LNCAP (cell line): ENCODE results near the gene LRRC14B.

Source experiments
- TF ChIP-seq, protein P1 (sequence below): fragments of 450-650 bp; IDR thresholded peaks from 2 replicates; pipeline ENCODE4 v1.5.1; 2017; ENCODE audit warnings: mild to moderate bottlenecking

Gene LRRC14B

DNA sequence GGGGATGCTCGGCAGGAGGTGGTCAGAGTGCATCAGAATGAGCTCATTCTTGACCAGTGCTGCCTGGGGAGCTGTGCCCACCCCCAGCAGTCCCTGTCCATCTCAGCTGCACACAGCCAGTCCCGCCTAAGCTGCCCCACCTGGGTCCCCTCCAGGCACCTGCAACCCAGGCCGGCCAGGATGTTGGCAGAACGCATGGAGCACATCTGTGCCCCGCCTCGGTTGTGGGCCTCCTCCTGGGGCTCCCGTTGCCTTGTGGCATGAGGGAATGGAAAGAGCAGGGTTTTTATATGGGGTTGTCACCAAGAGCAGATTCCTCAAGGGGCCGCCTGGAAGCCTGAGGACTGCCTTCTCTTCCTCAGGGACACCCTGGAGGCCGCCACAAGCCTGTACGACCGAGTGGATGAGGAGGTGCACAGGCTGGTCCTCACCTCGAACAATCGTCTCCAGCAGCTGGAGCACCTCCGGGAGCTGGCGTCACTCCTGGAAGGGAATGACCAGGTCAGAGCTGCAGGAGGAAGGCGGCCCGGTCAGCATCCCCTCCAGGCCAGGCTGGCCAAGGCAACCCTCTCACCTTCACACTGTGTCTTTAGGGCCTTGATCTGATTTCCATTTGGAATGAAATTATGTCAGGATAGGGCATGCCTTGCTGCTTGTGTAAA lies 34.8 kb upstream of the LRRC14B start:
- TF ChIP-seq, protein P1, sequence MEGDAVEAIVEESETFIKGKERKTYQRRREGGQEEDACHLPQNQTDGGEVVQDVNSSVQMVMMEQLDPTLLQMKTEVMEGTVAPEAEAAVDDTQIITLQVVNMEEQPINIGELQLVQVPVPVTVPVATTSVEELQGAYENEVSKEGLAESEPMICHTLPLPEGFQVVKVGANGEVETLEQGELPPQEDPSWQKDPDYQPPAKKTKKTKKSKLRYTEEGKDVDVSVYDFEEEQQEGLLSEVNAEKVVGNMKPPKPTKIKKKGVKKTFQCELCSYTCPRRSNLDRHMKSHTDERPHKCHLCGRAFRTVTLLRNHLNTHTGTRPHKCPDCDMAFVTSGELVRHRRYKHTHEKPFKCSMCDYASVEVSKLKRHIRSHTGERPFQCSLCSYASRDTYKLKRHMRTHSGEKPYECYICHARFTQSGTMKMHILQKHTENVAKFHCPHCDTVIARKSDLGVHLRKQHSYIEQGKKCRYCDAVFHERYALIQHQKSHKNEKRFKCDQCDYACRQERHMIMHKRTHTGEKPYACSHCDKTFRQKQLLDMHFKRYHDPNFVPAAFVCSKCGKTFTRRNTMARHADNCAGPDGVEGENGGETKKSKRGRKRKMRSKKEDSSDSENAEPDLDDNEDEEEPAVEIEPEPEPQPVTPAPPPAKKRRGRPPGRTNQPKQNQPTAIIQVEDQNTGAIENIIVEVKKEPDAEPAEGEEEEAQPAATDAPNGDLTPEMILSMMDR: no peak

DNA sequence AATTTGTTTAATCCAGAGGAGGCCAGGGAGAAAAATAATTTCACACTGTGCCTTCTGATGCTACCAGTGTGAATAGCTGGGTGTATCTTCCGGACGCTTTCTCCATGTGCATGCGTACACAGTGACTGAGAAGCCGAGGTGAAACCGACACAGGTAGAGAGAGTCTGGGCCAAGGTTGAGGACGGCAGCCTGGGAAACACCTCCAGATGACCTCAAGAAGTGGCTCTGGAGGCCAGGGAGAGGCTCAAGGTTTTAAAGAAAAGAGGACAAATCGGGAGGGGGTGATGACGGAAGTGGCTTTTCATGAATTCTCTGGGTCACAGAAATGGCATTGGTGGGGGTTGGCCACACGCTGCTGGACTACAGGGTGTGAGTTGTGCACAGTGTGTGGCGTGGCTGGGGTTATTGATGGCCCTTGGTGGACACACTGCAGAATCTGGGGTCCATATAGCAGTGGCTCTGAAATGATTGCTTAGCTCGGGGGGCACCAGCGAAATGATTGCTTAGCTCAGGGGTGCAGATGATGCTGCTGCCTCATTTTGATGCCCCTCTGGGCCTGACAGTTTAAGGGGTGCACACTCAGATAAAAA lies 34.1 kb upstream of the LRRC14B start:
- TF ChIP-seq, protein P1: no peak

DNA sequence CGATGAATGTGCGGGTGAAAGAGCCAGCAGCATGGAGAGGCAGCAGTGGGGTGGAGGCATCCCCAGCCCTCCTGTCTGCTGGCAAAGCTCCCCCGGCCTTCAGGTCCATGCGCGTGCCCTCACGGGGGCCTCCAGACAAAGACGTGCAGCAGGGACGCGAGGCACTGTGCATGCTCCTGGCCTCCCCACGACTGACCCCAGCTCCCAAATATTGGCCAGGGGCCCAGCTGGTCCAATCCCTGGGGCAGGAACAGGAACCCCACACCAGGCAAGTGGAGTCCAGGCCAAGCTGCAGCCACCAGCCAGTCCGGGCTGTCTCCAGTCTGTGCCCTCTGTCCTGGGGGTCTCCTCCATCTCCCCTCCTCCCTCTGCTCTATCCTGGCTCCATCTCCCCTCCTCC lies 33.5 kb upstream of the LRRC14B start:
- TF ChIP-seq, protein P1: no peak

DNA sequence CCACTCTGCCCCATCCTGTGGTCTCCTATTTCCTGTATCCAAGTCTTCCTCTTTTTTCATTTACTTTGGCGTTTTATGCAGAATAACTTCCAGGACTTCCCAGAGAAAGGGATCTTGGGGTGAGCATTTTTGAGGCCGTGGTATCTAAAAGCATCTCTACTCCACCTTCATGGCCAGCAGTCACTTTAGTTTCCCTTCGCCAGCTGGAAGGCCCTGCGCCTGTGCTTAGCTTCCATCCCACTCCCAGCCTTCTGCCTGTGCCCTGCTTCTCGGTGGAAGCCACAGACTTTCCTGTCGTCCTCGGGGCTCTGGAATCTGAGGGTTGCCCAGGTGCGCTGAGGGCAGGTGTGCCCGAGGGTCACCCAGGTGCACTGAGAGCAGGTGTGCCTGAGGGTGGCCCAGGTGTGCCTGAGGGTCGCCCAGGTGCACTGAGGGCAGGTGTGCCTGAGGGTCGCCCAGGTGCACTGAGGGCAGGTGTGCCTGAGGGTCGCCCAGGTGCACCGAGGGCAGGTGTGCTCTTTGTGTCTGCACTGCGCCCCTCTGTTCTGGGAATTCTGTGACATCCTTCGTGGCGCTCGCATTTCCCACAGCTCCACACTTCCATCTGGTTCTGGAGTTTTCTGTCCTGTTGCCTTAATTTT lies 32.4 kb upstream of the LRRC14B start:
- TF ChIP-seq, protein P1: no peak

DNA sequence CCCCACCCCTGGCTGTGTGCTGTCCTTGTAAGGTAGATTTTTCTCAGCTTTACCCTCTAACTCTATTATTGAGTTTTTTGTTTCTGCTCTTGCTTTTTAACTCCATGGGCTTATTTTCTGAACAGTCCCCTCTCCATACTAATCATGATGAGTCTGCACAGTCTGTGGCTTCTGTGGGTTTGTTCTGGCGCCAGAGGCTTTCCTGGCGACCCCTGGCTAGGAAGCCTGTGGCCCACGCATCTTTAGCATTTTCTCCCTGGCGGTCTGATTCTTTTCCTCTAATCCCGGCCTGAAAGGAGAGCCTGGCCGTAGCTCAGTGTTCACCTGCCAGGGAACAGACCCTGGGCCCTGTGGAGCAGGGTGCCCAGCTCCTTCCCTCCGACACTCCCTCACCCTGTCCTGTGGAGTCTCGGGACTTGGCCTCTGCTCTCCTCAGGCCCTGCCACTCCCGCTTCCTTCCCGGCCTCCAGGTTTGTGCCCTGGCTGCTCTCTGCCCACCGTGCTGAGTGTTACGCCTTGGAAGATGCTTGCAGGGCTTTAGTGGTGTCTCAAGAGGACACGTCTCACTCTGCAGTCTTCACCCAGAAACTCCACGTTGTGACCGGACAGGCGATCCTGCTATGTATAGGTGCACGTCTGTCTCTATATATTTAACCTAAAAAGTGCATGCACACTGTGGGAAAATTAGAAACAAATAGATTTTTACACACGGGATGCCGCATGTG lies 31.7 kb upstream of the LRRC14B start:
- TF ChIP-seq, protein P1: no peak

DNA sequence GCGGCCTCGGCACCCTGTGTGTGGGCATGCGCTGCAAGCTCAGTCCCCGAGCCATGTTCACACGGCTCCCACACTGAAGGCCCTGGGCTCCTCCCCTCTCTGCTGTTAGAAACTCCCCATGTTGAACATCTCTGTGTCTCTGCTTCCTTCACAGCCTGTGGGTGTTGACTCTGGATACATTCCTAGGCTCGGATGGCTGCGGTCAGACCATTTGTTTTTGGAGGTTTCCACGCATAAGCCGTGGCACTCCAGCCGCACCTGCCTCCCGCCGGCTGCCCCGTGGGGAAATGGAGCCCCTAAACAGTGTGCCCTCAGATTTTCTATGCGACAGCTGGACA lies 31.2 kb upstream of the LRRC14B start:
- TF ChIP-seq, protein P1: no peak

DNA sequence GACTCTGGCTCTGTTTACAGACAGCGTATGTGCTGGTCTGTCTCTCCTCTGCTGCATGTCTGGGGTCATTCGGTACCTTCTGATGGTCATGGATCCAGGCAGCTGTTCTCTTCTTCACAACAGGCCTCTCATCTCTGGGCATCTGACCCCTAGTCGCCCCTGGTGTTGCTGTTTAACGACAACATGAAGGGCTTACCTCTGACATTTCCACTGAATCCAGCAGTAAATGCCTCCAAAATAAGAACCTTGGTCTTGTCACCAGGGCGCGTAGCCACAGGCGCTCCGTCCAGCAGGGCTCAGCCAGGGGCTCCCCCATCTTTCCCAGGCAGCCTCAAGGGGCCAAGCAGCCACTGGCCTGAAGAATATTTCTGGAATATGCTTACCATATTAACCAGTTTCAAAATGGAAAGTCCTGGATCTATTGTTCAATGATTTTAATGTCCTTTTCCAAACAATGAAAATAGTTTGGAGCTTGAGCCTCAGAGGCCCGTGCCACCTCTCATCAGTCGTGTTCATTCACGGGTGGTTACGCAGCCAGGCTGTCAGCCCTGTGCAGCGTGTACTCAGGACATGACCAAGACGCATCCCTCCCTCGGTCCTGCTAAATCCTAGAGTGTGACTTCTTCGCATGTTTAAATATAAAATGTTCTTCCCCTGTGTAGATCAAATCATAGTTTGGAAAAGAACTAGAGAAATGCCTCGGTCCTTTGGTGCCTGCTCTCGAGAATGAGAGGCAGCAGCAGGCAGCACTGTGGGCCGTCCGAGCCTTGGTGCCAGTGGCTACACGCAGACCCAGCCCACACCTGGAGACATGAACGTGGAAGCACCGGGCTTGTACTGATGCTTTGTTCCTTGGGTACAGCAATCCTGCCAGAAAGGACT lies 30.1 kb upstream of the LRRC14B start:
- TF ChIP-seq, protein P1: no peak
